HuH-7.5 (cell line): Measurements from ENCODE around the gene RHCE.
A peak's percentile ranks its signal among the peaks of the same experiment; 100 is the strongest.
"Not testable (repeated sequence)": the region's sequence is repeated elsewhere in the genome, so short reads cannot be mapped to it uniquely, and the experiment has no call there.

Source experiments
- DNase-seq: peaks from one replicate; pipeline ENCODE4 v3.0.0; 2011; ENCODE audit warnings: low spot score

Gene RHCE

DNA sequence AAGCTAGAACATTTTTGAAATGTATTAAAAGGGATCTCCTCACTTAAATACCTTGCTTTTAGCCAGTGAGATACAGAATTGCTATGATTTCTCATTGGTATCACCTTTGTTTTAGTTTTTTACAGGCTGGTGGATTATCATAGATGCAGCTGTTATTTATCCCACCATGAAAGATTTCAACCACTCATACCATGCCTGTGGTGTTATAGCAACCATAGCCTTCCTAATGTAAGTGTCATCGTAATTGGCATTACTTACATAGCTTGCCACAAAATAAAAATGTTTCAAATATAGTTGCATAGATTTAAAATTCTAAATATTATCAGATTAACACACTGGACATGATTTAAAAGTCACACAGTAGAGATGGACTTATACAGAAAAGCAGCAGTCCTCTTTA lies 77.8 kb downstream of the RHCE start:
- no peak for DNase-seq

DNA sequence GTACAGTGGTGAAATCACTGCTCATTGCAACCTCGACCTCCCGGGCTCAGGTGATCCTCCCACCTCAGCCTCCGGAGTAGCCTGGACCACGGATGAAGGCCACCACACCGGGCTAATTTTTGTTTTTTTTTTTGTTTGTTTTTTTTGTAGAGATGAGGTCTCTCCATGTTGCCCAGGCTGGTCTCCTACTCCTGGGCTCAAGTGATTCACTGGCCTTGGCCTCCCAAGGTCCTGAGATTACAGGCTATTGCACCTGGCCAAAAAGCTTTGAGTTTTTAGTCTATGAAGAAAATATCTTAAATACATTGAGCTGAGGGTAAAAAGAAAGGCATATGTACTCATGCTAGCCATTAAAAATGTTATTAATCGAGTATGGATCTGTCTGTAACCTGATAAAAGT lies 78.9 kb downstream of the RHCE start:
- DNase-seq, result no peak

DNA sequence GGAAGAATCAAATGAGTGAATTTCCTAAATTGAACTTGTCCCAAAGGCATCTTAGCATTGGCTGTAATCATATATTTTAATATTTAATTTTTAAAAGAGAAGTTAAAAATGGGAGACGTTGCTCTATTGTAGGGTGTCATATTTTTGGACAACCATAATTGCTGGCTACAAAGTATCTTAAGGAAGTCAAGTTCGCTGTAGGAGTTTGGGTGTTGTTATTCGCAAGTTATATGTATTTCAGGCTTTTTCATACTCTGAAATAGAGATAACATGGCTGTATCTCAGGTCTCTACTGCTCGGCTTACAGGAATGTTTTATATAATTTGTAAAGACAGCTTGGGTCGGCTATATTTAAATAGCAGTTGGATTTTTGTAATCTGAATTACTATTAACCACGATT lies 81.6 kb downstream of the RHCE start:
- no peak for DNase-seq

DNA sequence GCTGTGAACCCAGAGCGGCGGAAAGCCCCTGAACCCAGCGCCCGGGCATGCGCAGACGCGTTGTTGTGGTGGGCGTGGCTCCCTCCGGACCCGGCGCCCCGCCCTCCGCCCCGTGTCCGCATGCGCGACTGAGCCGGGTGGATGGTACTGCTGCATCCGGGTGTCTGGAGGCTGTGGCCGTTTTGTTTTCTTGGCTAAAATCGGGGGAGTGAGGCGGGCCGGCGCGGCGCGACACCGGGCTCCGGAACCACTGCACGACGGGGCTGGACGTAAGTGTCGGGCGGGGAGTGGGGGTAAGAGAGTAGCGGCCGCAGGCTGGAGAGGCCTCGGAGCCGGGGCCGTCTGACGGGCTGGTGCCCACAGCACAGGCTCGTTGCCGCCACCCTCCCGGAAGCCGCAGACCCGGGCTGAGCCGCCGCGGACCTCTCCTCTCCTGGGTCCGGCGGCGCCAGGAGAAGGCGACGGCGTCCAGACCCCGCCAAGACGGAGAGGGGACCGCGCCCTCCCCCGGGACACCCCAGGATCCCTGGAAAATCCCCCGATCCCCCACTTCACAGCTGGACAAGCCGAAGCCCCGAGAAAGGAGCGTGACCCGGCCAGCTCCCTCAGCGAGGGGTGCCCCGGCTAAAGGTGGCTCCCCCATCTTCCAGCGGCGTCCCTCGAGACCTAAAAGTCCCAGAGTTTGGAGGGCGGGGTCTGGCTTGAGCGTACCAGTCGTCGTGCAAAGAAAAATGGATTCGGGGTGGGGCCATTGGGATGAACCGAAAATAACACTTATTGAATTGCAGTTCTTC lies 82.2 kb downstream of the RHCE start, which contains the start of gene TMEM50A:
Gene TMEM50A, plus strand, starts transcription at position 147 of the 794 bp plus-strand sequence. CDS start 2,153 bp downstream, outside the sequence.
- peak; percentile 80 for DNase-seq

DNA sequence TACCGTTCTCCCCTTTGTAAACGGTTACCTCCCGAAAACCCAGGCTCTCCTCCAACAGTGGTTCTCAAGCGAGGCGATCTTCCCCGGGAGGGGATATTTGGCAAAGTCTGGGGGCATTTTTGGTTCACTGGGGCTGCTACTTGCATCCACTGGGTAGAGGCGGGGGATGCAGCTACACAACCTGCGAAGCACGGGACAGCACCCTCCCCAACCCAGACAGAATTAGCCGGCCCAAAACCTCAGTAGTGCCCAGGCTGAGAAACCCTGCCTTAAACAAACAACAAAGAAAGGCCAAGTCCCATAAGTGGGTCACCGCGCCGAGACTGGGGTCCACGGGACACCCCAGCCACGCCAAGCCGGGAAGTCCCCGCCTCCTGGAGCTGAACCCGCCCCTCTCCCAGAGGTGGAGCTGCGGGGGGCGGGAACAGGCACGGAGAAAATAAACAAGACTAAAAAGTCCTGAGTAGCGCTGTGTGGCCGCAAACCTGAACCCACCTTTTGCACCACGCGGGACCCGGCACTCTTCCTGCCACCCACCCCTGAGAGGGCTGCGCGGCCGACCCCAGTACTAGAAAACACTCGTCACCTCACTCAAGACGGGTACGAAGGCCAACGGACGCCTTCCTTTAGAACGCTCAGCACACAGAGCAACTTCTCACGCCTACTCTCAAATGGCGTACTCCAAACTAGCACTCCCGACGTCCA lies 83.0 kb downstream of the RHCE start:
- not testable (repeated sequence) for DNase-seq

DNA sequence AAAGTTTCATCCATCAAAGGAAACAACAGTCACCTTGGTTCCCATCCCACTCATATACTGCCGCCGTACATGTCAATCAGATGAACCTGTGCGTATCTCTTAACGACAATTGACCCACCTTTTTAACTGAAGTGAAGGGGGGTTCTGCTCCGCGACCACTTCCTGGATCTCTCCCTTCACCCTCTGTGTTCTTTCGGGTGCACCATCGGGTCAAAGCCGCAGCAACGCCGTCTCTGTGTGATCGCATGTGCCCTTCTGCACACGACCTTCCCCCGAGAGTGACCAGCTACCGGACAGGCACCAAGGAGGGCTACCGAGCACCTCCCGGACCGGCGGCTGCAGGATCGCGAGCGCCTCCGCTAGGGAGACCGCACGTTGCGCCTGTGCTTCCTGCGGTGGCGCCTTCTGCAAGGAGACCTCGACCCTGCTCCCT lies 83.7 kb downstream of the RHCE start:
- DNase-seq, result peak; percentile 9

DNA sequence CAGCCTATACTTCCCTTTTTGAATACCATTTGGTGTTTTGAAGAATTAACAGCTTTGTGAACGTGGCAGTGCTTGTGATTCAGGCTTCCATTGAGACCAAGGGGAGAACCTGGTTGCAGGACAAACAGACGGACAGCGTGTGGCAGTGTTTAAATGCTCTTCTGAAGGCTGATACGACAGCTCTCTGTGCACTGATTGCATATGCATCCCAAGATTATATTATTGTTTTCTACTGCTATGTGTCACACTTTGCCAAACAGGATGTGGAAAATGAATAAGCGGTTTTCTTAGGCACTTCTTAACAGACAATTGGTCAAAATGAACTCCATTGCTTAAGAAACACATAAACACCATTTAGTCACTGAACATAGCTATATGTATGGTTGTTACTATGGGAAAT lies 90.7 kb downstream of the RHCE start:
- not testable (repeated sequence) for DNase-seq

DNA sequence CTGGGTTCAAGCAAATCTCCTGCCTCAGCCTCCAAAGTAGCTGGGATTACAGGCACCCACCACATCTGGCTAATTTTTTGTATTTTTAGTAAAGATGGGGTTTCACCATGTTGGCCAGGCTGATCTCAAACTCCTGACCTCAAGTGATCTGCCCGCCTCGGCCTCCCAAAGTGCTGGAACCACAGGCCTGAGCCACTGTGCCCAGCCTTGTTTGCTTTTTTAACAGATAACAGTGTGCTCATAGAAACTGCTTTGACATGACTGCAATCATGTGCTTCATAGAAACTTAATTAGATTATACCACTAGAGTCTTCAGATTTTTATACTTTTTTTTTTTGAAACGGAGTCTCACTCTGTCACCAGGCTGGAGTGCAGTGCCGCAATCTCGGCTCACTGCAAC lies 91.3 kb downstream of the RHCE start:
- not testable (repeated sequence) for DNase-seq

DNA sequence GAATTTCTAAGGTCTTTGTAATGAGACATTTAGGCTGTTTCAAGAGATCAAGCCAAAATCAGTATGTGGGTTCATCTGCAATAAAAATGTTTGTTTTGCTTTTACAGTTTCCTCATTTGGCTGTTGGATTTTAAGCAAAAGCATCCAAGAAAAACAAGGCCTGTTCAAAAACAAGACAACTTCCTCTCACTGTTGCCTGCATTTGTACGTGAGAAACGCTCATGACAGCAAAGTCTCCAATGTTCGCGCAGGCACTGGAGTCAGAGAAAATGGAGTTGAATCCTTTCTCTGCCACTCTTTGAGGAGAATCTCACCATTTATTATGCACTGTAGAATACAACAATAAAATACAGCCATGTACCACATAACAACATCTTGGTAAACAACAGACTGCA lies 91.8 kb downstream of the RHCE start:
- not testable (repeated sequence) for DNase-seq

DNA sequence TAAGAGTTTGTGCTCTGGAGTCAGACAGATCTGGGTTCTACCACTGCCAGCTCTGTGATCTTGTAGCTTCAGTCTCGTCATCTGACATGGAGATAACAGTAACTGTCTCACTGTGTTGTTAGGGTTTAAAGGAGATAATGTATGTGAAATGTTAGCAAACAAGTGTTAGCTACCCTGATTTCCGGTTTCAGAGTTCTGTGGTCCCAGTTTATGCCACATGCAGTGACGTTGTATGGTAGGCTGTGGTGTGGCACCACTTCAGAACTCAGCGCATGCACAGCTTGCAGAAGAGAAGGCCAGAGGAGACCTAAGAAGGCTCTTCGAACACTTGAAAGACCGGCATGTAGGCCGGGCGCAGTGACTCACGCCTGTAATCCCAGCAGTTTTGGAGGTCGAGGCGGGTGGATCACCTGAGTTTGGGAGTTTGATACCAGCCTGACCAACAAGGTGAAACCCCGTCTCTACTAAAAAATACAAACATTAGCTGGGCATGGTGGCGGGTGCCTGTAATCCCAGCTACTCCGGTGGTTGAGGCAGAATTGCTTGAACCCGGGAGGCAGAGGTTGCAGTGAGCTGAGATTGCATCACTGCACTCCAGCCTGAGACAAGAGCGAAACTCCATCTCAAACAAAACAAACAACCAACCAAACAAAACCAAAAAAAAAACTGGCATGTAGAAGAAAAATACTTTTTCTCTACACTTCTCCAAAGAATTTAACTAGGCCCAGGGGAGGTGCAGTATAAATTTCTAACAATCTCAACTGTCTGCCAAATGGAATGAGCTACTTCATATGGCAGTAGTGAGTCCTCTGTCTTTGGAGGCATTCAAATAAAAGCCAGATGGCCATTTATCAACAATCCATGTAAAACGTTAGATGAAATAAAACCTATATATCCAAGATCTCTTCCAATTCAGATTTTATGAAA lies 92.5 kb downstream of the RHCE start:
- not testable (repeated sequence) for DNase-seq

DNA sequence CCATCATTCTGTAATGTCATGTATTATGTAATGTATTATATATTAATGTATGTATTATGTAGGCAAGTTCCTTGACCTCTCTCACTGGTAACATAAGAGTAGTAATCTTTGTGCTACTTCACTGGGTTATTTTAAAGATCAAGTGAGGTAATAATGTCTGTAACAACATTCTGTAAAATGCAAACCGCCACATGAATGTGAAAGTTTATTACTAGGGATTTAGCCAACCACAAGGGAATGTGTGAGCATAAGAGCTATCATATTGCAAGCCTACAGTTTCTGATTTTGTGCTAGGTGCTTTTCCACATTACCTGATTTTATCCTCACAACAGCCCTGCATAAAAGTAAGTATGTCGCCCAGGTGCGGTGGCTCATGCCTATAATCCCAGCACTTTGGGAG lies 96.2 kb downstream of the RHCE start:
- not testable (repeated sequence) for DNase-seq

DNA sequence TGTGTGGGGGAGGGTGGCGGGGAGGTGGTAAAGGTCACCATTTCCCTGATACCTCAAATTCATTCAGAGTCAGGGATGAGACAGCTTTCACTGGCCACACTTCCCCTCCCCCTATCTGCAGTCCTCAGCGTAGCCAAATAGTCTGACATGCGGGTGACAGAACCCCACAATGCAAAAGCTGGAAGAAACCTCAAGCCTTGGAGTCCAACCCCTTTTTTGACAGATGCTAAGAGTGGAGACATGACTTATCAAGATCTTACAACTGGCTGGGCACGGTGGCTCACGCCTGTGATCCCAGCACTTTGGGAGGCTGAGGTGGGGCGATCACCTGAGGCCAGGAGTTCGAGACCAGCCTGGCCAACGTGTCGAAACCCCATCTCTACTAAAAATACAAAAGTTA lies 98.5 kb downstream of the RHCE start:
- DNase-seq, result not testable (repeated sequence)

DNA sequence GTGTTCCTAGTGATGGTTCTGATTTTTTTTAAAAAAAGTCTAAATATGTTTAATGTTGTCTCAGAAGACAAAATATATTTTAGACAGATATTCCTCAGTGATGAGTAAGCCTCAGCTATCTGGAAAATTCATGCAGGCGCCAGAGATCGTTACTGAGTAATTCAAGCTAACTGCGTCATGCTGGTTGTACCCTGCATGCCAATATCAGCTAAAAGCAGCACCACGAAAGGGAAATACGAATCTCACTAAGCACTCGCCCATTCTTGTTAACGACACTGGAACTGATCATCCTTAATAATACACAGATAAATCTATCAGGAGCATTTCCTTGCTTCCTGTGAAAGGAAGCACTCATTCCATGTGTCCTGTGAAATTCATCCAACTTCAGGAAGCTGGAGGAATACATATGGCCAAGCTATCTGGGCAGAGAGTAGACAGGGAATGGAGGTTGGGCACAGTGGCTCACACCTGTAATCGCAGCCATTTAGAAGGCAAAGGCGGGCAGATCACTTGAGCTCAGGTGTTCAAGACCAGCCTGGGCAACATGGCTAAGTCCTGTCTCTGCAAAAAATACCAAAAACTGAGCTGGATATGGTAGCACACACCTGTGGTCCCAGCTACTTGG lies 100.2 kb downstream of the RHCE start:
- not testable (repeated sequence) for DNase-seq

DNA sequence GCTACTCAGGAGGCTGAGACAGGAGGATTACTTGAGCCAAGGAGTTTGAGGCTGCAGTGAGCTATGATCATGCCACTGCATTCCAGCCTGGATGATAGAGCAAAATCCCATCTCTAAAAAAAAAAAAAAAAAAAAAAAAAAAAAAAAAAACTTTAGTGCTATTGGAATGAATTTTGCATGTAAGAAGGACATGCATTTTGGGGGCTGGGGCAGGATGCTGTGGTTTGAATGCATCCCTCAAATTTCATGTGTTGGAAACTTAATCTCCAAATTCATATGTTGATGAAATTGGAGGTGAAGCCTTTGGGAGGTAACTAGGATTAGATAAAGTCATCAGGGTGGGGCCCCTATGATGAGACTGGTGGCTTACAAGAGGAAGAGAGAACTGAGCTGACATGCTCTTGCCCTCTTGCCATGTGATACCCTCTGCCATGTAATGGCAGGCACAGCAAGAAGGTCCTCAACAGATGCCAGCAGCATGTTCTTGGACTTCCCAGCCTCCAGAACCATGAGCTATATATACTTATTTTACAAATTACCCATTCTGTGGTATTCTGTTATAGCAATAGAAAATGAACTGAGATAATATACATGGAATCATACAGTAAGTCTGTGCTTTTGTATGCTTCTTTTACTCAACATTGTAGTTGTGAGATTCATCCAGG lies 107.7 kb downstream of the RHCE start:
- not testable (repeated sequence) for DNase-seq
